Measurements from ENCODE around the gene ZFYVE26.

DNA sequence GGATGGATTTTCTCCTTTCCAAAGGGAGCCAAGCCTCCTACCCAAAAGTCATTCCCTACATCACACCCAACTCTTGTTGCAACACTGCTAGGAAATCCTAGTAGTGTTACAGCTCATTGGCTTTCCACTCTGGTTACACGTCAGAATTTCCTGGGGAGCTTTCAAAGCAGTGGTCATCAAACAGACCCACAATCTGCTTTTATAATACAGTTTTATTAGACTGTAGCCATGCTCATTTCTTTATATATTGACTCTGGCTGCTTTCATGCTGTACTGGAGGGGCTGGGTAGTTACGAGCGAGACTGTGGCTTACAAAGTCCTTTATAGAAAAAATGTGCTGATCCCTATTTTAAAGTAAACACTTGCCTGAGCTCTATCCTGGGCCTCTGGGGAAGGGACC lies 34.3 kb downstream of the ZFYVE26 start:
- TF ChIP-seq GATA1 (IDR thresholded peaks at IDR 0.05; ENCODE audit: low read depth, low read length) (no peak), POLR2A (IDR thresholded peaks at IDR 0.05; ENCODE audit: low read length) (no peak)

Measured in erythroblast (primary cell).